SU-DHL-6 (cell line): ENCODE data around the gene MRGPRD.

ENCODE experiments used
- H2AFZ ChIP-seq: fragments of 200-600 bp; sonication (generic); 2 replicates; pipeline ENCODE4 v1.6.1; 2014; ENCODE audit warnings: low read depth, mild to moderate bottlenecking, moderate library complexity, mixed read lengths, antibody characterized with exemption, low read length; ENCODE audit not compliant: severe bottlenecking
- H3F3A ChIP-seq: fragments of 200-600 bp; shearing (Covaris generic); 2 replicates; pipeline ENCODE4 v1.6.0; 2016; ENCODE audit warnings: antibody characterized with exemption, mild to moderate bottlenecking; ENCODE audit not compliant: insufficient read depth
- H3K27ac ChIP-seq: fragments of 200-600 bp; sonication (generic); 2 replicates; pipeline ENCODE4 v1.5.1; 2016; ENCODE audit warnings: low read depth, mild to moderate bottlenecking, low read length, moderate library complexity, mixed read lengths
- H3K27me3 ChIP-seq: fragments of 200-600 bp; sonication (generic), shearing (Covaris generic); 2 replicates; pipeline ENCODE4 v1.6.0; 2014; ENCODE audit warnings: mild to moderate bottlenecking, low read length
- H3K36me3 ChIP-seq: fragments of 200-600 bp; sonication (generic); 2 replicates; pipeline ENCODE4 v1.6.1; 2014; ENCODE audit warnings: mild to moderate bottlenecking, low read length, mixed read lengths
- H3K4me2 ChIP-seq: fragments of 300-600, 200-600 bp; shearing (Covaris generic), sonication (generic); 2 replicates; pipeline ENCODE4 v1.6.0; 2014; ENCODE audit warnings: low read length, low read depth, mild to moderate bottlenecking; ENCODE audit not compliant: poor library complexity, severe bottlenecking
- H3K4me3 ChIP-seq: fragments of 200-600 bp; sonication (generic); 2 replicates; pipeline ENCODE4 v1.5.1; 2014; ENCODE audit warnings: antibody characterized with exemption, low read length, mild to moderate bottlenecking, mixed read lengths; ENCODE audit not compliant: insufficient read depth, poor library complexity, severe bottlenecking
- H3K79me2 ChIP-seq: fragments of 200-600 bp; sonication (generic); 2 replicates; pipeline ENCODE4 v1.6.1; 2014; ENCODE audit warnings: mild to moderate bottlenecking, low read length, moderate library complexity; ENCODE audit not compliant: insufficient read depth
- H3K9ac ChIP-seq: fragments of 200-600 bp; sonication (generic); 2 replicates; pipeline ENCODE4 v1.7.0; 2014; ENCODE audit warnings: mild to moderate bottlenecking, low read length
- H3K9me2 ChIP-seq: fragments of 200-600 bp; sonication (generic); replicated peaks from 2 replicates; pipeline ENCODE4 v1.6.1; 2014; ENCODE audit warnings: low read length; ENCODE audit not compliant: insufficient read depth
- H3K9me3 ChIP-seq: fragments of 200-600 bp; sonication (generic); 2 replicates; pipeline ENCODE4 v1.6.1; 2014; ENCODE audit warnings: low read length, mixed read lengths; ENCODE audit not compliant: insufficient read depth
- H4K20me1 ChIP-seq: fragments of 200-600 bp; sonication (generic); 2 replicates; pipeline ENCODE4 v1.6.1; 2014; ENCODE audit warnings: low read depth, mild to moderate bottlenecking, antibody characterized with exemption, low read length, moderate library complexity, mixed read lengths
- EZH2phosphoT487 ChIP-seq: fragments of 200-600 bp; sonication (generic), shearing (Covaris generic); conservative IDR thresholded peaks from 2 replicates; pipeline ENCODE4 v1.6.1; 2018; ENCODE audit warnings: mild to moderate bottlenecking, antibody characterized with exemption, low read length, moderate library complexity, mixed read lengths
- TF ChIP-seq, protein P1 (sequence below): fragments of 200-600 bp; sonication (generic); IDR thresholded peaks from one replicate; pipeline ENCODE4 v1.5.1; 2017; ENCODE audit warnings: antibody characterized with exemption, mild to moderate bottlenecking, low read length, moderate library complexity; ENCODE audit not compliant: insufficient read depth, poor library complexity, severe bottlenecking

Gene MRGPRD

DNA sequence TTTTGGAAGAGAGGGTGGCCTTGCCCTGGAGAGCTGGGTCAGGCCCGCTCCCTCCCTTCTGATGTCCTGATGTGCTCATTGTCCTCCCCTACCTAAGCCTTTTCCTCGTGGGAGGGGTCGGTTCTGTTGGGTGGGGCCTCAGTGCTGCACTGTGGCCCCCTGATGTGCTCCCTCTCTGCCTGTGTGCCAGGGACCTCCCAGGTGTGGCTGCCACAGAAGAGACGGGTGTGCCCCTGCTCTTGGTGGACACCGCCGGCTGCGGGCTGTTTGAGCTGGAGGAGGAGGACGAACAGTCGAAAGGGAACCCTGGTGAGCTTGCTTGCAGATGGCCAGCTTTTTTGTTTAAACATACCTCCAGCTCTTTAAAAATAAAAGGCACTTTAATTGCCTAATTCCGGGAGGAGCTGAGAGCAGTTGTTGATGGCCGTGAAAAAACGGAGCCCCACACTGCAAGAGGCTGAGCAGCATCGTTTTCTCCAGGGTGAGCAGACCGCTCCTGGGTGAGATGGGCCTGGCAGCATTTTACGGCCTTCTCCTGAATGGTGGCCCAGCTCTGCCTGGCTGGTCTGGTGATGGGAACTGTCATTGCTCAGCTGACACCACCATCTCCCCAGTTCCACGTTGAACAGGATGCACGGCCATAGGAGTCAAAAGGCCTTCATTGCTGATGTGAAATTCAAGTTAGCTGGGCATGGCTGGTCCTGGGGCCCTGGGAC, 47.0 kb downstream of the MRGPRD start:
- Histone ChIP-seq H3K9me2 (no peaks in the 10 kb centered on the region), H4K20me1 (no peaks in the 10 kb centered on the region), H3K9me3 (no peaks in the 10 kb centered on the region), H3K36me3 (no peaks in the 10 kb centered on the region), H3K27me3 (no peaks in the 10 kb centered on the region), H3K79me2 (no peaks in the 10 kb centered on the region), H3K9ac (no peak overlapping the region), H3F3A (no peaks in the 10 kb centered on the region), H2AFZ (no peak overlapping the region), H3K4me2 (no peak overlapping the region), H3K27ac (no peak overlapping the region), H3K4me3 (no peak overlapping the region)
- TF ChIP-seq, protein P1, sequence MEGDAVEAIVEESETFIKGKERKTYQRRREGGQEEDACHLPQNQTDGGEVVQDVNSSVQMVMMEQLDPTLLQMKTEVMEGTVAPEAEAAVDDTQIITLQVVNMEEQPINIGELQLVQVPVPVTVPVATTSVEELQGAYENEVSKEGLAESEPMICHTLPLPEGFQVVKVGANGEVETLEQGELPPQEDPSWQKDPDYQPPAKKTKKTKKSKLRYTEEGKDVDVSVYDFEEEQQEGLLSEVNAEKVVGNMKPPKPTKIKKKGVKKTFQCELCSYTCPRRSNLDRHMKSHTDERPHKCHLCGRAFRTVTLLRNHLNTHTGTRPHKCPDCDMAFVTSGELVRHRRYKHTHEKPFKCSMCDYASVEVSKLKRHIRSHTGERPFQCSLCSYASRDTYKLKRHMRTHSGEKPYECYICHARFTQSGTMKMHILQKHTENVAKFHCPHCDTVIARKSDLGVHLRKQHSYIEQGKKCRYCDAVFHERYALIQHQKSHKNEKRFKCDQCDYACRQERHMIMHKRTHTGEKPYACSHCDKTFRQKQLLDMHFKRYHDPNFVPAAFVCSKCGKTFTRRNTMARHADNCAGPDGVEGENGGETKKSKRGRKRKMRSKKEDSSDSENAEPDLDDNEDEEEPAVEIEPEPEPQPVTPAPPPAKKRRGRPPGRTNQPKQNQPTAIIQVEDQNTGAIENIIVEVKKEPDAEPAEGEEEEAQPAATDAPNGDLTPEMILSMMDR, result no peak
- no peak for TF ChIP-seq EZH2phosphoT487

GRCh38 chr11:68932933-68933577, 47.7 kb downstream of the MRGPRD start:
- no peaks in the 10 kb centered on the region for H3K36me3 ChIP-seq
- no peaks in the 10 kb centered on the region for H3K27me3 ChIP-seq
- no peak overlapping the region for H3K27ac ChIP-seq
- no peaks in the 10 kb centered on the region for H3F3A ChIP-seq
- no peak overlapping the region for H3K9ac ChIP-seq
- no peak overlapping the region for H3K4me2 ChIP-seq
- H3K9me2 ChIP-seq, result no peaks in the 10 kb centered on the region
- TF ChIP-seq, protein P1, result no peak
- TF ChIP-seq EZH2phosphoT487, result no peak
- H3K4me3 ChIP-seq, result no peak overlapping the region
- no peaks in the 10 kb centered on the region for H3K9me3 ChIP-seq
- no peaks in the 10 kb centered on the region for H3K79me2 ChIP-seq
- H2AFZ ChIP-seq, result no peak overlapping the region
- H4K20me1 ChIP-seq, result no peaks in the 10 kb centered on the region

GRCh38 chr11:68932358-68932757, 48.4 kb downstream of the MRGPRD start:
- H4K20me1 ChIP-seq, result no peaks in the 10 kb centered on the region
- no peaks in the 10 kb centered on the region for H3F3A ChIP-seq
- H3K36me3 ChIP-seq, result no peaks in the 10 kb centered on the region
- H3K27me3 ChIP-seq, result no peaks in the 10 kb centered on the region
- H3K9ac ChIP-seq, result no peak overlapping the region
- no peak for TF ChIP-seq EZH2phosphoT487
- TF ChIP-seq, protein P1, result no peak
- no peak overlapping the region for H3K4me2 ChIP-seq
- no peaks in the 10 kb centered on the region for H3K9me3 ChIP-seq
- no peak overlapping the region for H3K4me3 ChIP-seq
- no peaks in the 10 kb centered on the region for H3K9me2 ChIP-seq
- no peaks in the 10 kb centered on the region for H3K79me2 ChIP-seq
- no peak overlapping the region for H2AFZ ChIP-seq
- H3K27ac ChIP-seq, result no peak overlapping the region
